GM19438 (cell line): ENCODE results near the gene MAGI1.
"Not testable (repeated sequence)": the region's sequence is repeated elsewhere in the genome, so short reads cannot be mapped to it uniquely, and the experiment has no call there.

ENCODE experiments used
- ATAC-seq: cut with Tn5 transposase; IDR thresholded peaks from one replicate; pipeline ENCODE4 v1.9.1; 2021; ENCODE audit warnings: low read depth; ENCODE audit not compliant: unreplicated experiment

MAGI1 gene

DNA sequence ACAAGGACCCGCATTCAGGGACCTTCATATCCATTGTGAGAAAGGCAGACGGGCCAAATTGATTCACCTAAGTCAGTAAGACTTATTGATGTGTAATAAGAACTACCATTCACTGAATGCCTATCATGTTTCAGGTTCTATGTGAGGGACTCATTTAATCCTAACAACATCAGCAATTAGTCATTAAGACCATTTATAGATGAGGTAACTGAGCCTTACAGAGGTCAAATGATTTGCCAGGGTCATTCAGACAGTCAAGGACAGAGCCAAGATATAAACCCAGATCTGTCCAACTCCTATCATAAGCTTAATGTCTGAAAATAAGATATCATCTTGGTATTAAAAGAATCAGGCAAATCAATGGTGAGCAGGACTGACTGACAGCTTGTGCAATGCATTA lies 453.8 kb downstream of the MAGI1 start:
- ATAC-seq: no peak

DNA sequence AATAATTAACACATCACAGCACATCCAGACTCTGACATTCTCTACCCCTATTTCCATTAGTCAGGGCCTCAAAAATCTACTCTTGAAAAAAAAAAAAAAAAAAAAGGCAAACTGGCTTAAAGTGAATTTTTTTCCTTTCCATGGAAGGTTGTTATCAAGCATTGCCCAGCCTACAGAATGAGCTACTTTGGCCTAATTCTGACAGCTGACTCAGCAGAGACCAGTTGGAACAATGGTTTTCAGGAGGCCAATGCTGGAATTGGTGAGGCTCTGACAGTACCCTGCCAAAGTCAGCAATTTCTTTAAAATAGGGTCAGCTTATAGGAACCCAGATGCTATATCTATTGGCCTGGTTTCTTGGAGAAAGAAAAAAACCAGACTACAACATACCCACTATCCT lies 454.7 kb downstream of the MAGI1 start:
- no peak for ATAC-seq

DNA sequence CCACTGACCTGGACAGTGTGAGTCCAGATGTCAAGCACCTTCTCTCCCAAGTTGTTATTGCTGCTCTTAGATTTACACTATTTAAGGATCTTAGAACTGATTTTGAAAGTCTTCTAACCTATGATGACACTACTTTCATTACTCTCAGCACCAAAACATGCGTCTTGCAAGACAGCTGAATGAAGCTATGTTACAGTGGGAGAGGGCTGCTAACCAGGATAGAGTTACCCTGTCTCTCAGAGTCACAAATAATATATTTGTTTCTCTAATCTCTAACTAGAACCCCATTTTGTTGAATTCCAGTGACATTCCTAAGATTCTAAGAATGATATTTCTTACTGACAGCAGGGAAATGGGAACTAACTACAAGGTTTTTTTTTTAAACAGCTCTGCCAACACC lies 455.5 kb downstream of the MAGI1 start:
- no peak for ATAC-seq

DNA sequence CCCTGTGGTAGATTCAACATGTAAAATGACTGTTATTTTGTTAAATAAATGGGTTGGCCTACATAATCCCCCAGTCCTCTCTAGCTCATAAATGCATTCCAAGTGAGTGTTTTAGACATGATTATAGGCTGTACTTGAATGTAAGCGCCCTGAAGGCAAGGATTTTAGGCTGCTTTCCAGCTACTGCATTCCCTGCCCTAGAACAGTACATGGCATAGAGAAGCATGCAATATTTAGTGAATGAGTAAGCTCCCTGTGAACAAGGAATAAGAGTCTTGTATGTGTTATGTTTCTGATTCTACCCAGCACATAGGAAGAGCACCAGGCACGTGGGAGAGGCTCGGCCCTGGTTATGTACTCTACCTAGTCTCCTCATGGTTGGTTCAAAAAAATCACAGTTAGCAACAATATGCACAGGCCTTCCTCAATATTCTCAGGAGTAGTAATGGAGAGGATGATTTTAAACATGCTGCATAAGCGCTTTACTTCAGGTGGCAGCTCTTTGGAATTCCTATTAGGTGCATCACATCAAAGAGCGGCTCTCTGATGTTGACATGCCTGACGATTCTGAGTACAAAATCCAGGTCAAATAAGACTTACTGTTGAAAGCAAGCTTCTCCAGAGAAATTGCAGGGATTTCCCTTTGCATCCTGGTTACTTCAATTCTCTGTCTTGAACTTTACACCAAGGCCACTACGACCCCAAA lies 456.6 kb downstream of the MAGI1 start:
- no peak for ATAC-seq

DNA sequence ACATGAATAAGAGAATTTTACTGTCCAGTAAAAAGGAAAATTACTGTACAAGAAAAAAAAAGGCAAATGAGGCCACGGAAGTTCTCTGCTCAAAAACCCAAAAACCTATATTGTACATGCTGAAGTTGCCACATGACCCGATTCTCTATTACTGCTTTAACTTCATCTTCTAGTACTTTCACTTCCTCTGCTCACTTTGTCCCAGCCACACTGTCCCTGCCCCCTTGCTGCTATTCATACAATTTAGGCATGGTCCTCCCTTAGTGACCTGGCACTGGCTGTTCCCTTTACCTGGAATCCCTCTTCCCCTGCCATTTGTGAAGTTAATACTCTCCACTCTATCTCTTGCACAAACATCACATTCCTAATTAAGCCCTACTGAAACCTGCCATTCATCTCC lies 457.4 kb downstream of the MAGI1 start:
- no peak for ATAC-seq

DNA sequence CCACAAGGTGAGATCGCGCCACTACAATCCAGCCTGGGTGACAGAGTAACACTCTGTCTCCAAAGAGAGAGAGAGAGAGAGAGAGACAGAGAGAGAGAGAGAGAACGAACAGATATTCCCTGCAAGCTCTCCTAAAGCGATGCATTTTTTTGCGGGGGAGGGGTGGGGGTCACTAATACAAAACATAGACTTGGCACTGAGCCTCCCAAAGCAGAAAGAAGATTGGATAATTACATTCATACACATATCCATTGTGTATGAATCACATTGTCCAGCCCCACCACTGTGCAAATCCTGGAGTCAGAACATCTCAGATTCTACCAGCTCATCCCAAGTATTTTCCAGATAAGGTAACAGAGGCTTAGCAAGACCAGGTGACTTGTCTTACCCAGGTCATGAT lies 459.9 kb downstream of the MAGI1 start:
- no peak for ATAC-seq

DNA sequence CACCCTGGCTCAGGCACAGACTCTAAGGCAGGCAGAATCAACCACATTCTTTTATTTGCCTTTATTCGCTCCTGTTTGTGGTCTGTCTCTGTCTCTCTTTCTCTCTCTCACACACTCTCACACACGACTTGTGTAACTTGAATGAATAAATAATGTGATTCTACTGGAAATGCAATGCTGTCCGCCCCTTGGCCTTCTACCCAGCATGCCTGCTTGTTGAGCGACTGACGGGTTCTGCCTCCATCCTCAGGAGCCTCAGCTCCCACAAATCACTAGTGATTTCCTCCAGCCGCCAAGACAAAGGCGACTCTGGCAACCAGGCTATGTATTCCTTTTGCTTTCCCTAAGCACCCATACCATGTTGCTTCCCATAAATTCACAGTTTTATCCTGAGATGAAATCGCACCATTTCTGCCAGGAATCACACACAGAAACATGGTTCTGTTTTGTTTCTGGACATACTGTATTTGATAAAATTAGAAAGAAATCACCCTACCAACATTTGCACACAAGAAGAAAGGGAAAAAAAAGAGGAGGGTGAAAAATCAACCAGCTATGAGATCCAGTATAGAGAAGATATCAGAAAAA lies 460.8 kb downstream of the MAGI1 start:
- no peak for ATAC-seq

DNA sequence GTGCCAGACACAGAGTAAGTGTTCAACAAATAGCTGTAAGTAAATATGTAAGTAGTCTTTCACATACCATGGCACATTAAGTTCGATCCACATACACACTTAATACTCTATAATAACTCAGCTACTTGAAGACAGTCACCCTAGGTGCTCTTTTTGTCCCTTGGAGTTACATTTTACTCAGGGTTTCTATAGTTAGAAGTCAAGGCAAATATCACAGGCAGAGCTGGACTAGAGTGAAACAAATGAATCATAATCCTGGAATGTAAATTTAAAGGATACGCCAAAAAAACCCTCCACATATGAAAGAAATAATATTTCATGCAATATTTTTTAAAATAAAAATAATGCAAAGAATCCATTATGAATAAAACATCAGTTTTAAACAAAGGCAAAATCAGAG lies 461.8 kb downstream of the MAGI1 start:
- ATAC-seq: no peak

DNA sequence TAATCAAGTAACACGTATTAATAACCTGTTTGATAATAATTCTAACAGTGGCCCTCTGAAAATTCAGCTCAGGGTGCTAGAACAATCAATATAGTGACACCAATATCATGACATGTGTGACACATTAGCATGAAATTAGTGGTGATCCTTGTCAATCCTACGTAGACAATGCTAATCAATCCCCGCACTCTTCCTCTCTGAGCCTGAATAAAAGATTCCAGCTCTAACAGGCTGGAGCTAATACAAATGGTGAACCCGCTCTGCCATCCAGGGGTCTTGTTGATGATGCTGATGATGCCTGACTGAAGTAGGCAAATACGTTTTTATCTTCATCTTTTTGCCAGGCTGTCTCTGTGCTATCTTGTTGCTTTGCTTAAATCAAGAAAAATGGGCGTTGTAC lies 462.5 kb downstream of the MAGI1 start:
- no peak for ATAC-seq

DNA sequence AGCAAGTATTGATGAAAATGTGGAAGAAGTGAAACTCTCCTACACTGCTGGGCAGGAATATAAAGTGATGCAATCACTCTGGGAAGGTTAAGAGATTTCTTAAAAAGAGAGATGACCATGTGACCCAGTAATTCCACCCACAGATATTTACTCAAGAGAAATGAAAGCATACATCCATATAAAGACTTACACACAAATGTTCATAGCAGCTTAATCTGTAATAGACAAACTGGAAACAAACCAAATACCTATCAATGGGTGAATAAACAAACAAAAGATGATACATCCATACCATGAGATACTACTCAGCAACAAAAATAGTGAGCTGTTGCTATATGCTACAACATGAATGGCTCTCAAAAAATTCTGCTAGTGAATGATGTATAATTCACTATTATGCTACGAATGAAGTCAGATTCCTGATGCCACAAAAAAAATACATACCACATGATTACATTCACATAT lies 463.3 kb downstream of the MAGI1 start:
- no peak for ATAC-seq

DNA sequence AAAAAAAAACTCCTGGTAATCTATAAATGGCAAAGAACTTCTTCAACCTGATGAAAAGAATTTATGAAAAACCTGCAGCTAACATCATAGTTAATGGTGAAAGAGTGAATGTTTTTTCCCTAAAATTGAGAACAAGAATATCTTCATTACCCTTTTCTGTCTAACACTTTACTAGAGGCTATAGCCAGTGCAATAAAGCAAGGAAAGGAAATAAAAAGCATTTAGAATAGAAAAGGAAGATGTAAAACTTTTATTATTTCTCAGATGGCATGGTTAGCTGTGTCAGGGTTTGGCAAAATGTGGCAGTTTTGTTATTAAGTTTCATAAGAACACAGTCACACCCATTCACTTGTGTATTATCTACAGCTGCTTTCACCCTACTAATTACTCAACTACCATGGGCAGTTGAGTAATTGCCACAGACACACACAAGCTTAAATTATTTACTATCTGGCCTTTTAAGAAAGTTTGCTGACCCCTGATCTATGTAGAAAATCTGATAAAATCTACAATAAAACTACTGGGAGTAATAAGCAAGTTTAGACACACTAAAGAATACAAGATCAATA lies 465.1 kb downstream of the MAGI1 start:
- ATAC-seq: no peak

DNA sequence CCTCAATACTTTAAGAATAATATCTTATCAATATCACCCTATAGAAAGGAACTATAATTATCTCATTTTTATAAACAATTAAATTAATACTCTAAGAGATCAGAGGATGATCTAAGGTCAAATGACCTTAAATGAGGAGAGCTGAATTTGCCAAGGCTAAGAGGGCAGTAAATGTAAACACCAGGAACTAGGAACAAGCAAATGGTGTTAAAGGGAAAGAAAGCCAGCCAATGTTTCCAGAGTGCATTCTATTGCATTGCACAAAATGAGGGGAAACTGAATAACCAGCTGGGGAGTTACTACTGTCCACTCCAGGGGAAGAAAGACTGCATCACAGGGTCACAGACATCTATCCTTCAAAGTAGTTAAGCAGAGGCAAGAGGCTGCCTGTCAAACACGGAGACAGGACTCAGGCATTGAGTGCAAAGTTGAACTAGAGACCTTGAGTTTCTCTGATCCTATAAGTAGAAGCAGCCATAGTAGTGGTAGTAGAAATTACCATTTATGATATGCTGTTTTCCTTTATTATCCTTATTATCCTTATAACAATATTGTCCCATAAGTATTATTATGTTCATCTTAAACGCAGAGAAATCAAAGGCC lies 466.4 kb downstream of the MAGI1 start:
- no peak for ATAC-seq

DNA sequence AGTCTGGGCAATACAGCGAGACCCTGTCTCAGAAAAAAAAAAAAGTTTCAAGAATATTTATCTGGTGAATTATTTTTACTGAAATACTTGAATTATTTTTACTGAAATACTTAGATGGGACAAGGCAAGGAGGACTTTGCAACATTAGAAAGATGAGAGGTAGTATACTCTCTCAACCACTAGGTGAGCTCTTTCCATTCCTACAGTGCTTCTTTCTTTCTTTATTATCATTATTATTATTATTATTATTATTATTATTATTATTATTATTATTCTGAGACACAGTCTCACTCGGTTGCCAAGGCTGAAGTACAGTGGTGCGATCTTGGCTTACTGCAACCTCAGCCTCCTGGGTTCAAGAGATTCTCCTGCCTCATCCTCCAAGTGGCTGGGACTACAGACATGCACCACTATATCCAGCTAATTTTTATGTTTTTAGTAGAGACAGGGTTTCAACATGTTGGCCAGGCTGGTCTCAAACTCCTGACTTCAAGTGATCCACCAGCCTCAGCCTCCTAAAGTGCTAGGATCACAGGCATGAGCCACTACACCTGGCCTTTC lies 468.8 kb downstream of the MAGI1 start:
- ATAC-seq: no peak

DNA sequence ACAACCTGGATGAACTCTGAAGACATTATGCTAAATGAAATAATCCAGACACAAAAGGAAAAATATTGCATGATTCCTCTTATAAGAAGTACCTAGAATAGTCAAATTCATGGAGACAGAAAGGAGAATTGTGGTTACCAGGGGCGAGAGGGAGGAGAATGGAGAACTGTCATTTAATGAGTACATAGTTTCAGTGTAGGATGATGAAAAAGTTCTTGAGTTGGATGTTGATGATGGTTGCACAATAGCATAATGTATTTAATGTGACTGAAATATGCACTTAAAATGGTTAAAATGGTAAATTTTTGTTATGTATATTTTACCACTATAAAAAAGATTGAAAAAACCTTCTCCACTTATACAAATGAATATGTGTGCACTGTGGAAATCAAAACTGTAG lies 469.6 kb downstream of the MAGI1 start:
- no peak for ATAC-seq

DNA sequence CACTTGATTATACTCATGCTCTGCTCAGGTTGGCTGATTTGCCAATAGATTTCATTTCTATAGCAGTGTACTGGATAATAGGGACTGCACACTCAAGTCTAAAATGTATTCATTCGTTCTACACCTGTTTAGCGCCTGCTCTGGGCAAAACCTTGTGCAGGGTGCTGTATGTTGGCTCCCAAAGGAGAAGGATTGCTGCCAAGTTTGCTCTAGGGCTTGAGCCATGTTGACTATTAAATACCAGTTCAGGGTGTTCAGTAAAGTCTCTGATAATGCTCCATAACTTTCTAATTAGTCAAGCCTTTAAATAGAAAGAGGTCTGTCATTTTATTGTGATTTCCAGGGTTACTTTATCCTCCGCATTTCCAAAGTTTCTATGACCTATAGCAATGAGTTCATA lies 470.2 kb downstream of the MAGI1 start:
- no peak for ATAC-seq

DNA sequence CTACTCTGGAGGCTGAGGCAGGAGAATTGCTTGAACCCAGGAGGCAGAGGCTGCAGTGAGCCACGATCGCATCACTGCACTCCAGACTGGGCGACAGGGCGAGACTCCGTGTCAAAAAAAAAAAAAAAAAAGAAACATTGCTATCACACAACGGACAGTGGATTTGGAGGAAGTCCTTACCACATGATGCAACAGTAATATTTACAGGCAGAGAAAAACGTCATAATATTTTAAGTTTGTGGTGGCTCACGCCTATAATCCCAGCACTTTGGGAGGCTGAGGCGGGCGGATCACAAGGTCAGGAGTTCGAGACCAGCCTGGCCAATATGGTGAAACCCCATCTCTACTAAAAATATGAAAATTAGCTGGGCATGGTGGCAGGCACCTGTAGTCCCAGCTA lies 473.0 kb downstream of the MAGI1 start:
- not testable (repeated sequence) for ATAC-seq

DNA sequence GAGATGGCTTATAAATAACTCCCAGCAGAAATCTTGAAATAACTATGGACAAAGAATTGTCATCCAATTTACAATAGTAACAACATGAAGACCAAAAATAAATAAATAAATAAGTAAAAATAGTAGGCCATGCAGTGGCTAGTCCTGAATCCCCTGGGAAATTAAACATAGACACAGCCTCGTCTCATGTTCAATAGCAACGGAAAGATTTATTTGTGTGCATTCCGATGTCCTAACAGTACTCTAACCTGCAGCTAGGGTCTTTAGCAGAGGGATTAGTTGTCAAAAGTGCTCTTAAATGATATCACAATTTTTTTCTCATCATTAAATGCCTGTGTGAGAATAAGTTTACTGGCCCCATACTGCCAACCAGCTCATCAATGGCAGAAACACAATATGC lies 474.2 kb downstream of the MAGI1 start:
- no peak for ATAC-seq

DNA sequence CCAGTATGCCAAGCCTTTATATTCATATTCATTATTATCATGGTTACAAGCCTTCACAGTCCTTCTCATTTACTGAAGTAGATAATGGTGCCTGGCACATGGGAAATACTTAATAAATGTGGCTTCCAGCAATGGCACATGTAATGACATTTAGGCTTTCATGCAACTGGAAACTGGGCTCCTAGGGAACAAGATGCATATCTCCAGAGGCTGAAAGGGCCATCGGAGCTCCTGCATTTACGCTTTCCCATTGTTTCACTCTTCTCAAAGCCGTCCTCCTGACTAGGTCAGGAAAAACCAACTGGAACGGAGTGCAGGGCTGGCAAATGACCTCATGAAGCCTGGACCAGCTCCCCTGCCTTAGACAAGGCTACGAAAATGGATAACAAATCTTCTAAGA lies 474.9 kb downstream of the MAGI1 start:
- no peak for ATAC-seq

DNA sequence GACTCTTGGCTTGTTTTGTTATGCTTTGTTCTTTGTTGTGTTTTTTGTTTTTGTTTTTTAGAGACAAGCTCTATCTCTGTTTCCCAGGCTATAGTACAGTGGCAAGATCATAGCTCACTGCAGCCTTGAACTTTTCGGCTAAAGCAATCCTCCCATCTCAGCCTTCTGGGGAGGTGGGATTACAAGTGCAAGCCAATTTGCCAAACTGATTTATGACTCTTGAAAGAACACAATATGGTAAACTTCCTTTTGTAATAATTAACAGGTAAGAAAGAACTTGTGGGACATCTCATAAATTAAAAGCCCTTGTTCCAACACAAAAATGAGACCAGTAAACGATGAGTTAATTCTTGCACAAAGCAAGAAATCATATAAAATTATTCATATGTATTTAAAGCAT lies 476.3 kb downstream of the MAGI1 start:
- ATAC-seq: no peak

DNA sequence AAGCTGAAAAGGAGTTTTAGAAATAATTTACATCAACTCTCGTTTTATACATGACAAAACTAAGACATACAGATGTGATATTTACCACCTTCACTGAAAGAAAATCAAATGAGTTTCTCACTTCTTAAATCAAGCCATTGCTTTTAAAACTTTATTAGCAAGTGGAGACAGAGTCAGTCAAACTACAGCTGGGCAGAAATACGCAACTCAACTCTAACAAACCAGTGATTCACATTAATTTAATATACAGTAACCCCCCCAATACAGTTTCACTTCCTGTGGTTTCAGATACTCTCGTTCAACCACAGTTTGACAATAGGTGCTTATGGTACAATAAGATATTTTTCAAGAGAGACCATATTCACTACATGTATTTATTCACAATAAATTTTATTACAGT lies 477.1 kb downstream of the MAGI1 start:
- no peak for ATAC-seq

DNA sequence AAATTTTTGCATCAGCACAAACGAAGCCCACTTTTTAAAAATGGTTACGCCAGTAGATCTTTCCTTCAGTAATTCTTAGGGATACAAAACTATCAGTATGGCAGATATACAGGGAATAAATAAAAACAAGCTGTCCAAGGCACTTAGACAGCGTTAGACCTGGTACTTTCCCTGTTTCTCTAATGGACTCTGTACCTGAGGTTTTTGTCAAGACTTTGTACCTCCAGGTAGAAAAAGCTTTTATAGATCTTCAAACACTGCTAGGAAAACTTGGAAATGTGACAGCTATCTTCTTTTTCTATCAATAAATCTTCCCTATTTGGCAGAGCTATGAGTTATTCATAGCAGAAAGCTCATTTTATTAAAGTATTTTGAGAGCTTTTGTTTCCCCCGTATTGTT lies 477.8 kb downstream of the MAGI1 start:
- no peak for ATAC-seq

DNA sequence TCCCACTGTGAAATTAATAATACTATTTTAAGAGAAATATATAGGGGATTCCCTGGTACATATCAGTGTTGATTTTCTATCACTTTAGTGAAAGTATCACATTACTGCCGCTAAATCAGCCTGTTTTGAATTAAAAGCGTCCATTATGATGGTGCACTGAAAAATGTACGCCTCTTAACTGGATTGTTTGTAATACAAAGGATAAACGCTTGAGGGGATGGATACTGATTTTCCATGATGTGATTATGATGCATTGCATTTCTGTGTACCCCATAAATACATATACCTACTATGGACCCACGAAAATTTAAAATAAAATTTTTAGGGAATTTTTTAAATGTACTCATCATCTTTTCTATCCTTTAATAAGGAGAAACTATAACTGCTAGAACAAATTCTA lies 478.6 kb downstream of the MAGI1 start:
- ATAC-seq: no peak
